ENCODE results near the gene GLE1. TPM values are rescaled to one million over a fixed set of nuclear protein-coding genes. Genes with fewer than 3 reads are reported as not detected.

Gene GLE1
- total RNA-seq, 1 donor, result 19.2 TPM

- H4K20me1 ChIP-seq (ENCODE audit: insufficient read depth, low read length), result peaks cover 59% of the 10 kb centered on the region
- peak overlapping the region; percentile 93 for H3K4me3 ChIP-seq (ENCODE audit: insufficient read depth, low read length)
- peaks cover 5% of the 10 kb centered on the region for H3K36me3 ChIP-seq (ENCODE audit: insufficient read depth, low read length)
- TF ChIP-seq, protein P1, sequence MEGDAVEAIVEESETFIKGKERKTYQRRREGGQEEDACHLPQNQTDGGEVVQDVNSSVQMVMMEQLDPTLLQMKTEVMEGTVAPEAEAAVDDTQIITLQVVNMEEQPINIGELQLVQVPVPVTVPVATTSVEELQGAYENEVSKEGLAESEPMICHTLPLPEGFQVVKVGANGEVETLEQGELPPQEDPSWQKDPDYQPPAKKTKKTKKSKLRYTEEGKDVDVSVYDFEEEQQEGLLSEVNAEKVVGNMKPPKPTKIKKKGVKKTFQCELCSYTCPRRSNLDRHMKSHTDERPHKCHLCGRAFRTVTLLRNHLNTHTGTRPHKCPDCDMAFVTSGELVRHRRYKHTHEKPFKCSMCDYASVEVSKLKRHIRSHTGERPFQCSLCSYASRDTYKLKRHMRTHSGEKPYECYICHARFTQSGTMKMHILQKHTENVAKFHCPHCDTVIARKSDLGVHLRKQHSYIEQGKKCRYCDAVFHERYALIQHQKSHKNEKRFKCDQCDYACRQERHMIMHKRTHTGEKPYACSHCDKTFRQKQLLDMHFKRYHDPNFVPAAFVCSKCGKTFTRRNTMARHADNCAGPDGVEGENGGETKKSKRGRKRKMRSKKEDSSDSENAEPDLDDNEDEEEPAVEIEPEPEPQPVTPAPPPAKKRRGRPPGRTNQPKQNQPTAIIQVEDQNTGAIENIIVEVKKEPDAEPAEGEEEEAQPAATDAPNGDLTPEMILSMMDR (IDR thresholded peaks at IDR 0.05; ENCODE audit: extremely low read depth, low read depth, low read length), result no peak
- no peak overlapping the region for H2AFZ ChIP-seq (ENCODE audit: low read length)
- H3K9me3 ChIP-seq (ENCODE audit: low read depth, low read length), result no peaks in the 10 kb centered on the region
- H3K27me3 ChIP-seq (ENCODE audit: insufficient read depth, low read length), result no peaks in the 10 kb centered on the region
- H3K4me1 ChIP-seq (ENCODE audit: insufficient read depth, low read length), result peaks cover 78% of the 10 kb centered on the region
- DNase-seq (ENCODE audit: insufficient read length, low spot score, missing footprints), result peak; percentile 97
- H3K27ac ChIP-seq (ENCODE audit: low read depth, low read length), result peak overlapping the region; percentile 96
- H3K4me2 ChIP-seq (ENCODE audit: insufficient read depth, low read length), result peak overlapping the region; percentile 85
- peaks cover 61% of the 10 kb centered on the region for H3K79me2 ChIP-seq (ENCODE audit: insufficient read depth, low read length)
These were observed 49.8 kb downstream of the GLE1 start for GRCh38 chr9:128554155-128554862.

GRCh38 chr9:128555180-128555721 is 50.7 kb downstream of the GLE1 start:
- peaks cover 72% of the 10 kb centered on the region for H3K4me1 ChIP-seq (ENCODE audit: insufficient read depth, low read length)
- TF ChIP-seq, protein P1 (IDR thresholded peaks at IDR 0.05; ENCODE audit: extremely low read depth, low read depth, low read length), result no peak
- DNase-seq (ENCODE audit: insufficient read length, low spot score, missing footprints), result no peak
- peaks cover 68% of the 10 kb centered on the region for H4K20me1 ChIP-seq (ENCODE audit: insufficient read depth, low read length)
- peaks cover 5% of the 10 kb centered on the region for H3K36me3 ChIP-seq (ENCODE audit: insufficient read depth, low read length)
- H3K4me3 ChIP-seq (ENCODE audit: insufficient read depth, low read length), result peak overlapping the region; percentile 93
- H3K27me3 ChIP-seq (ENCODE audit: insufficient read depth, low read length), result no peaks in the 10 kb centered on the region
- no peaks in the 10 kb centered on the region for H3K9me3 ChIP-seq (ENCODE audit: low read depth, low read length)
- H3K4me2 ChIP-seq (ENCODE audit: insufficient read depth, low read length), result peak overlapping the region; percentile 85
- peaks cover 70% of the 10 kb centered on the region for H3K79me2 ChIP-seq (ENCODE audit: insufficient read depth, low read length)
- peak overlapping the region; percentile 96 for H3K27ac ChIP-seq (ENCODE audit: low read depth, low read length)
- no peak overlapping the region for H2AFZ ChIP-seq (ENCODE audit: low read length)

- Histone ChIP-seq H3K4me3 (ENCODE audit: insufficient read depth, low read length) (no peak overlapping the region), H3K4me1 (ENCODE audit: insufficient read depth, low read length) (peaks cover 62% of the 10 kb centered on the region), H3K4me2 (ENCODE audit: insufficient read depth, low read length) (no peak overlapping the region), H3K36me3 (ENCODE audit: insufficient read depth, low read length) (peaks cover 5% of the 10 kb centered on the region), H2AFZ (ENCODE audit: low read length) (no peak overlapping the region), H3K9me3 (ENCODE audit: low read depth, low read length) (no peaks in the 10 kb centered on the region), H3K27me3 (ENCODE audit: insufficient read depth, low read length) (no peaks in the 10 kb centered on the region), H4K20me1 (ENCODE audit: insufficient read depth, low read length) (peaks cover 68% of the 10 kb centered on the region), H3K79me2 (ENCODE audit: insufficient read depth, low read length) (peaks cover 80% of the 10 kb centered on the region), H3K27ac (ENCODE audit: low read depth, low read length) (no peak overlapping the region)
- TF ChIP-seq, protein P1 (IDR thresholded peaks at IDR 0.05; ENCODE audit: extremely low read depth, low read depth, low read length), result no peak
- DNase-seq (ENCODE audit: insufficient read length, low spot score, missing footprints), result no peak
These were observed 51.8 kb downstream of the GLE1 start for GRCh38 chr9:128556276-128556675.

- Histone ChIP-seq H3K4me3 (ENCODE audit: insufficient read depth, low read length) (no peak overlapping the region), H4K20me1 (ENCODE audit: insufficient read depth, low read length) (peaks cover 72% of the 10 kb centered on the region), H3K27ac (ENCODE audit: low read depth, low read length) (peak overlapping the region; percentile 17), H3K79me2 (ENCODE audit: insufficient read depth, low read length) (peaks cover 87% of the 10 kb centered on the region), H3K4me2 (ENCODE audit: insufficient read depth, low read length) (peak overlapping the region; percentile 27), H3K4me1 (ENCODE audit: insufficient read depth, low read length) (peaks cover 56% of the 10 kb centered on the region), H3K36me3 (ENCODE audit: insufficient read depth, low read length) (peaks cover 5% of the 10 kb centered on the region), H2AFZ (ENCODE audit: low read length) (no peak overlapping the region), H3K9me3 (ENCODE audit: low read depth, low read length) (no peaks in the 10 kb centered on the region), H3K27me3 (ENCODE audit: insufficient read depth, low read length) (no peaks in the 10 kb centered on the region)
- DNase-seq (ENCODE audit: insufficient read length, low spot score, missing footprints), result no peak
- TF ChIP-seq, protein P1 (IDR thresholded peaks at IDR 0.05; ENCODE audit: extremely low read depth, low read depth, low read length), result no peak
These were observed 52.6 kb downstream of the GLE1 start for GRCh38 chr9:128556926-128557634.

All from osteoblast (primary cell).